ENCODE results near the gene CYP27C1.
"Not testable (repeated sequence)": the region's sequence is repeated elsewhere in the genome, so short reads cannot be mapped to it uniquely, and the experiment has no call there.

Gene CYP27C1

GRCh38 chr2:127220102-127220767 lies at the start of gene CYP27C1:
Gene CYP27C1 (minus strand): TSS chr2:127220299. CDS start chr2:127220270, 29 bp downstream.
- DNase-seq, result no peak

GRCh38 chr2:127261804-127262406 lies 41.8 kb upstream of the CYP27C1 start:
- DNase-seq, result no peak

GRCh38 chr2:127259355-127259754 lies 39.3 kb upstream of the CYP27C1 start:
- no peak for DNase-seq

- no peak for DNase-seq
These were observed 36.8 kb upstream of the CYP27C1 start for GRCh38 chr2:127256866-127257265.

- DNase-seq, result no peak
These were observed 36.3 kb upstream of the CYP27C1 start for GRCh38 chr2:127256381-127256780.

- no peak for DNase-seq
These were observed 35.6 kb upstream of the CYP27C1 start for GRCh38 chr2:127255721-127256120.

GRCh38 chr2:127255146-127255545 lies 35.0 kb upstream of the CYP27C1 start:
- DNase-seq, result no peak

- no peak for DNase-seq
These were observed 34.4 kb upstream of the CYP27C1 start for GRCh38 chr2:127254386-127254981.

GRCh38 chr2:127241184-127241583 lies 21.1 kb upstream of the CYP27C1 start:
- DNase-seq, result not testable (repeated sequence)

GRCh38 chr2:127239395-127239794 lies 19.3 kb upstream of the CYP27C1 start:
- DNase-seq, result no peak

GRCh38 chr2:127237768-127238167 lies 17.7 kb upstream of the CYP27C1 start:
- DNase-seq, result not testable (repeated sequence)

GRCh38 chr2:127235082-127235702 lies 15.1 kb upstream of the CYP27C1 start:
- no peak for DNase-seq

- no peak for DNase-seq
These were observed 13.6 kb upstream of the CYP27C1 start for GRCh38 chr2:127233710-127234109.

- no peak for DNase-seq
These were observed 11.2 kb upstream of the CYP27C1 start for GRCh38 chr2:127231130-127231865.

- DNase-seq, result no peak
These were observed 9.5 kb upstream of the CYP27C1 start for GRCh38 chr2:127229555-127229954.

GRCh38 chr2:127228102-127228501 lies 8.0 kb upstream of the CYP27C1 start:
- DNase-seq, result no peak

GRCh38 chr2:127227264-127227660 lies 7.2 kb upstream of the CYP27C1 start:
- DNase-seq, result not testable (repeated sequence)

GRCh38 chr2:127226520-127227263 lies 6.6 kb upstream of the CYP27C1 start:
- DNase-seq, result no peak

- no peak for DNase-seq
These were observed 6.0 kb upstream of the CYP27C1 start for GRCh38 chr2:127226132-127226519.

- no peak for DNase-seq
These were observed 5.3 kb upstream of the CYP27C1 start for GRCh38 chr2:127225186-127225960.

GRCh38 chr2:127224135-127224534 lies 4.0 kb upstream of the CYP27C1 start:
- DNase-seq, result not testable (repeated sequence)

Measured in DMS 273 treated with DMSO at 0.1 percent for 48 hours (cell line).